Stimulated activated memory B cell treated with anti-CD40 and anti-IgM and Interleukin-4, amounts not matched to agents 10 μg/mL and 1 μg/mL and 100 μg/mL, for 72 hours (primary cell): ENCODE data around the gene SCARB2.

Source experiments
- ATAC-seq: fragments of 150-1000 bp; cut with Tn5 transposase; 2 replicates; pipeline ENCODE4 v1.10.0; 2021
- H3K27ac Mint-ChIP-seq: one replicate; pipeline ENCODE4 v1.8.0; 2022; ENCODE audit warnings: mild to moderate bottlenecking, mixed read lengths
- H3K27me3 Mint-ChIP-seq: one replicate; pipeline ENCODE4 v1.8.0; 2022; ENCODE audit warnings: mixed read lengths
- H3K36me3 Mint-ChIP-seq: one replicate; pipeline ENCODE4 v1.8.0; 2022; ENCODE audit warnings: mixed read lengths
- H3K4me1 Mint-ChIP-seq: one replicate; pipeline ENCODE4 v1.8.0; 2022; ENCODE audit warnings: mixed read lengths
- H3K4me3 Mint-ChIP-seq: one replicate; pipeline ENCODE4 v1.8.0; 2022; ENCODE audit warnings: mild to moderate bottlenecking, moderate library complexity, mixed read lengths
- H3K9me3 Mint-ChIP-seq: one replicate; pipeline ENCODE4 v1.8.0; 2022; ENCODE audit warnings: mixed read lengths

The SCARB2 gene

GRCh38 chr4:76160355-76160754, 53.3 kb downstream of the SCARB2 start:
- Mint-ChIP-seq H3K27me3 (no peaks in the 10 kb centered on the region), H3K9me3 (no peaks in the 10 kb centered on the region), H3K36me3 (peaks cover 29% of the 10 kb centered on the region), H3K4me3 (no peak overlapping the region), H3K27ac (no peak overlapping the region), H3K4me1 (no peaks in the 10 kb centered on the region)
- no peak for ATAC-seq

GRCh38 chr4:76156635-76157034, 57.0 kb downstream of the SCARB2 start:
- Mint-ChIP-seq H3K4me1 (no peaks in the 10 kb centered on the region), H3K27ac (no peak overlapping the region), H3K36me3 (peaks cover 20% of the 10 kb centered on the region), H3K27me3 (no peaks in the 10 kb centered on the region), H3K4me3 (no peak overlapping the region), H3K9me3 (peaks cover 4% of the 10 kb centered on the region)
- ATAC-seq = no peak

GRCh38 chr4:76155979-76156378, 57.6 kb downstream of the SCARB2 start:
- H3K27me3 Mint-ChIP-seq = no peaks in the 10 kb centered on the region
- no peaks in the 10 kb centered on the region for H3K4me1 Mint-ChIP-seq
- no peak overlapping the region for H3K4me3 Mint-ChIP-seq
- peaks cover 4% of the 10 kb centered on the region for H3K9me3 Mint-ChIP-seq
- peaks cover 20% of the 10 kb centered on the region for H3K36me3 Mint-ChIP-seq
- ATAC-seq = no peak
- H3K27ac Mint-ChIP-seq = no peak overlapping the region

DNA sequence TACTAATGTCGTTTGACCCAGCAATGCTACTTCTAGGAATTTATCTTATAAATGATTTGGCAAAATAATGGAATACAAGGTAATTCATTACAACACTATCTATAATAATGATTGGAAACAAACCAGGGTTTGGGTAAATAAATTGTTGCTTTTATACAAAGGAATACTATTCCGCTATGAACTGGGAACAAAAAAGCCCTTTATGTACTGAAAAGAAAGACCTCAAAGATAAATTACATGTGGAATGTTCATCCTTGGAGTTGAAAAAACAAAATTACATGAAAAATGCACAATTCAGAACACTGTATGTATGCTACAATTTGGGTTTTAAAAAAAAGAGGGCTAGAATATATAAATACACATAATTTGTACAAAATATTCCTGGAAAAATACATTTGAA, 60.3 kb downstream of the SCARB2 start:
- H3K27ac Mint-ChIP-seq = no peak overlapping the region
- H3K4me3 Mint-ChIP-seq = no peak overlapping the region
- no peaks in the 10 kb centered on the region for H3K27me3 Mint-ChIP-seq
- H3K36me3 Mint-ChIP-seq = peaks cover 20% of the 10 kb centered on the region
- H3K9me3 Mint-ChIP-seq = peaks cover 4% of the 10 kb centered on the region
- peaks cover 11% of the 10 kb centered on the region for H3K4me1 Mint-ChIP-seq
- no peak for ATAC-seq

- H3K27me3 Mint-ChIP-seq = no peaks in the 10 kb centered on the region
- H3K9me3 Mint-ChIP-seq = no peaks in the 10 kb centered on the region
- peaks cover 13% of the 10 kb centered on the region for H3K36me3 Mint-ChIP-seq
- peak within 1 kb of the TSS; percentile 92 for H3K4me3 Mint-ChIP-seq
- H3K4me1 Mint-ChIP-seq = peaks cover 19% of the 10 kb centered on the region
- peak; percentile 100 for ATAC-seq
- peak within 1 kb of the TSS; percentile 89 for H3K27ac Mint-ChIP-seq
Observed at GRCh38 chr4:76148142-76148865, 65.3 kb downstream of the SCARB2 start, which contains the start of gene NUP54. Gene NUP54, minus strand, starts transcription at chr4:76148397. Its CDS starts 23 bp downstream, at chr4:76148374.

- Mint-ChIP-seq H3K36me3 (peaks cover 15% of the 10 kb centered on the region), H3K9me3 (no peaks in the 10 kb centered on the region), H3K4me3 (peak overlapping the region; percentile 92), H3K27ac (peak overlapping the region; percentile 89), H3K4me1 (peaks cover 19% of the 10 kb centered on the region), H3K27me3 (no peaks in the 10 kb centered on the region)
- ATAC-seq = peak; percentile 56
Observed at GRCh38 chr4:76147454-76148141, 66.0 kb downstream of the SCARB2 start.

DNA sequence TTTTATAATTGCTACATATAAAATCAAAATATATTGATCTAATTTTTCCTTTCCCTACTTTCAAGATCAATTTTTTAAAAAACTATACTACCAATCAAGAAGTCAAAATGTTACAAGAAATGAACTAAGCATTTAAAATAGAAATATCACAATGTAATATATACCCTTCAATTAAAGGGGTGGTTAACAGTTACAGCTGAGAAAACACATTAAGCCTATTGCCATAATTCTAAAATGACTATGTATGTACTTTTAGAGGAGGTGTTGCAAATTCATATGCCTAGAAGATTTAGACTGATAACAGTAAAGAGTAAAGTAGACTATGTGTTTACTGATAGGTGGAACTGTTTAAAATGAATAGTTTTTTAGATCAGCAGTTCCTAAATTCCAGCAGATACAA, 69.1 kb downstream of the SCARB2 start:
- H3K4me3 Mint-ChIP-seq = no peak overlapping the region
- H3K27me3 Mint-ChIP-seq = no peaks in the 10 kb centered on the region
- peaks cover 32% of the 10 kb centered on the region for H3K36me3 Mint-ChIP-seq
- no peaks in the 10 kb centered on the region for H3K9me3 Mint-ChIP-seq
- peaks cover 26% of the 10 kb centered on the region for H3K4me1 Mint-ChIP-seq
- no peak for ATAC-seq
- H3K27ac Mint-ChIP-seq = no peak overlapping the region

- no peak overlapping the region for H3K27ac Mint-ChIP-seq
- peaks cover 19% of the 10 kb centered on the region for H3K4me1 Mint-ChIP-seq
- H3K36me3 Mint-ChIP-seq = peaks cover 52% of the 10 kb centered on the region
- no peak overlapping the region for H3K4me3 Mint-ChIP-seq
- no peak for ATAC-seq
- H3K27me3 Mint-ChIP-seq = no peaks in the 10 kb centered on the region
- H3K9me3 Mint-ChIP-seq = no peaks in the 10 kb centered on the region
Observed at GRCh38 chr4:76141241-76141640, 72.4 kb downstream of the SCARB2 start.

DNA sequence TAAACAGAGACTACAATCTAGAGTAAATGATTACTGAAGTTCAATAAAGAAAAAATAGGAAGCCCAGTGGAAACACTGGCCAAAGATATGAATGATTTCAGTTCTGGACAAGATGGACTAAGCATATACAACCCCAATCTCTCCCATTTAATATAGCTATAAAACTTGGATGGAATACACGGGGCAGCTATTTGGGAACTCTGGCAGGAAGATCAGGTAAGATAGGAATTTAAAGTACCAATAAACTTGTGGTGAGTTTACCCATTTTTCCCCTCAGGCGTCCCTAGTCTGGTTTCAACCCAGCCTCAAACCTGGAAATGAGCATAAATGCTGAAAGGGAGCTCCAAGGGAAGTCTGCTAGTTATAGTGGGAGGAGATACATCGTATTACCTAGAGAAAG, 85.9 kb downstream of the SCARB2 start:
- Mint-ChIP-seq H3K4me1 (no peaks in the 10 kb centered on the region), H3K4me3 (no peak overlapping the region), H3K27ac (no peak overlapping the region), H3K36me3 (peaks cover 38% of the 10 kb centered on the region), H3K9me3 (no peaks in the 10 kb centered on the region), H3K27me3 (no peaks in the 10 kb centered on the region)
- ATAC-seq = no peak

DNA sequence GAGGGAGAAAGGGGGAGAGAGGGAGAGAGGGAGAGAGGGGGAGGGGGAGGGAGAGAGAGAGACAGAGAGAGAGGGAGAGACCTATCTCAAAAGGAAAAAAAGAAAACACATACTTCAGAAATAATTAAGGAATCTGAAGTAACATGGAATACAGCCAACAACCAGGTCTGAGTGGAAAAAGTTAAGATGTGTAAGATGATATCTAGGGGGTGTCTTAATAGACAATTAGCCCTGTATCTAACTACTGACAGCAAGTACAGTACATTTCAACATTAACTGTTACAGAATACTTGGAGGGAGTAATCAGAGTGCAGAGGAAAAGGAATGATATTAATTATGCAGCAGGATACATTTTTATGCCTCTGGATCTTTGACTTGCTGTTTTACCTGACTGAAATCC, 87.8 kb downstream of the SCARB2 start:
- no peaks in the 10 kb centered on the region for H3K4me1 Mint-ChIP-seq
- ATAC-seq = no peak
- no peak overlapping the region for H3K27ac Mint-ChIP-seq
- H3K36me3 Mint-ChIP-seq = peaks cover 52% of the 10 kb centered on the region
- H3K27me3 Mint-ChIP-seq = no peaks in the 10 kb centered on the region
- no peak overlapping the region for H3K4me3 Mint-ChIP-seq
- H3K9me3 Mint-ChIP-seq = no peaks in the 10 kb centered on the region

- Mint-ChIP-seq H3K4me1 (no peaks in the 10 kb centered on the region), H3K36me3 (peaks cover 68% of the 10 kb centered on the region), H3K27me3 (no peaks in the 10 kb centered on the region), H3K9me3 (peaks cover 2% of the 10 kb centered on the region), H3K4me3 (no peak overlapping the region), H3K27ac (no peak overlapping the region)
- no peak for ATAC-seq
Observed at GRCh38 chr4:76120199-76120598, 93.4 kb downstream of the SCARB2 start.

GRCh38 chr4:76117536-76117935, 96.1 kb downstream of the SCARB2 start:
- Mint-ChIP-seq H3K4me3 (no peak overlapping the region), H3K9me3 (peaks cover 2% of the 10 kb centered on the region), H3K4me1 (no peaks in the 10 kb centered on the region), H3K27me3 (no peaks in the 10 kb centered on the region), H3K27ac (no peak overlapping the region), H3K36me3 (peaks cover 67% of the 10 kb centered on the region)
- ATAC-seq = no peak

GRCh38 chr4:76116821-76117220, 96.8 kb downstream of the SCARB2 start:
- H3K27ac Mint-ChIP-seq = no peak overlapping the region
- H3K9me3 Mint-ChIP-seq = peaks cover 2% of the 10 kb centered on the region
- no peaks in the 10 kb centered on the region for H3K27me3 Mint-ChIP-seq
- no peak for ATAC-seq
- no peak overlapping the region for H3K4me3 Mint-ChIP-seq
- H3K36me3 Mint-ChIP-seq = peaks cover 66% of the 10 kb centered on the region
- no peaks in the 10 kb centered on the region for H3K4me1 Mint-ChIP-seq
